HK-2 (cell line): ENCODE measurements around the gene DDX5.

ENCODE experiments used
- DNase-seq: peaks from one replicate; pipeline ENCODE4 v3.0.0-alpha.2; 2018; ENCODE audit not compliant: unreplicated experiment

The DDX5 gene

DNA sequence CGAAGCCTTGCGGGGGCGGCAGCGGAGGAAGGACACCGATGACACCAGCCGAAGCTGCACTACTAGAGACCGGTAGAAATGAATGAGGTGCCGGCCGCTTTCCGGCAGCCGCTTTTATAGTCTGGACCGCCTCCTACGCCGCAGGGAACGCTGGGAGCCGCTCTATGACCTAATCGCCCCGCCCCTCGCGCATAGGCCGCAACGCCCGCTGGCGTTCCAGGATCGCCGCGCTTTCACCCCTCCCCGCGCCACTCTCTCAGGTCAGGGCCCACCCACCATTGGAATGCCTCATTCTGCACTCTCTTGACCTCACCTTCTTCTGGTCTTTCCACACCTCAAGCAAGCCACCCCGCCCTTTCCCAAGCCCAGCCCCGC is at the start of gene DDX5:
DDX5 (minus strand) TSS at position 89 of the 375 bp plus-strand sequence. CDS start 170 bp downstream, outside the sequence.
- DNase-seq = peak; percentile 99

DNA sequence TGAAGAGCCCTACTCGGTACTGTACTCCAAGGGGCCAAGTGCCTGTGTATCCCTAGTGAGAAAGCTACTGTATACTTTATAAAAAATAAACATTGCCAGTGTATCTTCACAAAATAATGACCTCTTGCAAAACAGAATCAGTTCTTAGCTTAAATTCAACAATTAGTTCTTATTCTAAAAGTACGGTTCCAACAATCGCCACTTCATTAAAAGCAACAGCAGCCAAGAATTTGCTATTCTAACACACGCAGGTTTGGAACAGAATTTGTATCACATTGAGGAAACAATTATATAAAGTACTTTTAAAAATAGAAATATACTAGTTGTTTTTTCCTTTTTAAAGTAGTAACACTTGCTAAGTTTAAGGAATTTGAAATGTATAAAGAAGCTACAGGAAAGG is 49.2 kb upstream of the DDX5 start:
- DNase-seq = no peak

DNA sequence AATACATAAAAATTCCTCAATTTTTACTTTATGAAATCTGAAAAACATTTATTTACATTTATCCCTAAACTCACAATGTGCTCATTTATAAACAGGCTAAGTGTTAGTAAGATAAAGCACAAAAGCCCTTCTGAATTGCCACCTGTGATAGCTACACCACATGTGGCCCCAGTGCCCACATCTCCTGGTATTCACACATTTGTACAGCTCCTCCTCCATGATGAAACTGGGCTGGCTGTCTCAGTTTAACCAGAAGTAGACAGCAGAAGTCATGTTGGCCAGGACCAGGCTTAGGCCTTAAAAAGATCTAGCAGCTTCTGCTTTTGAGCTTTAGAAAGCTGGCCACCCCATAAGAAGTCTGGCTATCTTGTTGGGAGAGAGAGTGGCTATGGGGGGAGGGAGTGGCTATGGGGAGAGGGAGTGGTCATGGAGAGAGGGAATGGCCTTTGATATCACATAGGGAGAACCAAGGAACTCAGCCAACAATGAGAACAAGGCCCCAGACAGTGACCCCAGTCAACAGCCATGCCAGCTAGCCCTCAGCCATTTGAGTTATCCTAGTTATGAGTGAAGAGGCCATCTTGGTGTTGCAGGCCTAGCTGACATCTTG is 48.0 kb upstream of the DDX5 start:
- DNase-seq = no peak

DNA sequence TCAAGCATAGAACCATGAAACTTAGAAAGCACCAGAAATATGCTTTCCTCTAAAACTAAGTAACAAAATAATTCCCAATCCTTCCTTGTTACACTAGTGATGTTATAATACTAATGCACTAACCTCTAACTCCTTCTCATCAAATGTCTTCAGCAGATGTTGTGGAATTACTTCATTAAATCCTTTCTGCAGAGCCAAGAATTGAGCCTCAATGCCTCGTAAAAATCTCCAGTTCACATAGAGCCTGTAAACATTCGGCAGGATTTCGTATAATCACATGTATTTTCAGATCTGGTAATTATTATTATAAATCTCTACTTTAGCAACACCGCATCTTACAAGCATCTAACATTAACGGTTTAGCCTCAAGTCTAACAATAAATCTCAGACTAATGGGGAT is 45.4 kb upstream of the DDX5 start:
- DNase-seq = no peak

- DNase-seq = no peak
Measured at GRCh38 chr17:64547319-64547718, 41.2 kb upstream of the DDX5 start.

GRCh38 chr17:64546716-64547115 is 40.6 kb upstream of the DDX5 start:
- no peak for DNase-seq

DNA sequence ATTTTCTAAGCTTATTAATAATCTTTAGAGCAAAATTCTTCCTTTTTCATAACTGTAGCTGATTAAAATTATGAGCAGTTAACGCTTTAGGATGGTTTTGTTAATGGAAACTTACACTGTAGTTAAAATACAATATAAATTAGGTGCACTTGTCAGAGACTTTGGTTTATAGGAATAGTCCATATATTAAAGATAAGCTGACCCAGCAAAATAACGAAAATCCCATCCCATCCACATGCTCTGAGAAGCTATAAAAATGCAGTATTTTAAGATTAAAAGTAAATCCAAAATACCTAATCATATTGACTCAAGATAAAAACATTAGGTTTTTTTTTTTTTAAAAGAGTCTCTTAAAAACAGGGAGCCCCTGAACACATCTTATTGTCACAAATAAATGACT is 38.7 kb upstream of the DDX5 start:
- DNase-seq = no peak

DNA sequence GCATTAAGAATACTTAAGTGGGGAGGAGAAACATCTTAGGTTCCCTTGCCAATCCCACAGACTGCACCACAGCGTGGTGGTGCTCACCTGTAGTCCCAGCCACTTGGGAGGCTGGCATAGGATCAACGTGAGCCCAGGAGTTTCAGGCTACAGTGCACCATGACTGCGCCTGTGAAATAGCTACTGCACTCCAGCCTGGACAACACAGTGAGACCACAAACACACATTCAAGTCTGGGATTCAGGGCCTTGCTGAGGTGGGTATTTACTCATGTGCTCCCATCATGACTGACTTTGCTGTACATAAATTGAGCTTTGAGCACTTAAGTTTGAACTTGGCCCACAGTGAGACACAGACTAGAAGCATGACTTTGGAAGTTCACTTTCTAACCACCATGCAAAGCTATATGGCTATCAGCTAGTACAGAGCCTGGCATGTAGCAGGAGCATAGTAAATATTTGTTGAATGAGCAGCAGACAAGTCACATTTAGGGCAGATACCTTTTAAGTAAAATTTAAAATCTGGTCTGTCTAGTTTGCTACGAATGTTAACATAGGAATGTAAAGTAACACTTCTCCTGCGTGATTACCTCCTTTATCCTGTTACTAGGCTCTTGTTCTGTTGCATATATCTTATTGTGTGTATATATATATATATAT is 34.2 kb upstream of the DDX5 start:
- no peak for DNase-seq

GRCh38 chr17:64538508-64539130 is 32.5 kb upstream of the DDX5 start:
- no peak for DNase-seq

DNA sequence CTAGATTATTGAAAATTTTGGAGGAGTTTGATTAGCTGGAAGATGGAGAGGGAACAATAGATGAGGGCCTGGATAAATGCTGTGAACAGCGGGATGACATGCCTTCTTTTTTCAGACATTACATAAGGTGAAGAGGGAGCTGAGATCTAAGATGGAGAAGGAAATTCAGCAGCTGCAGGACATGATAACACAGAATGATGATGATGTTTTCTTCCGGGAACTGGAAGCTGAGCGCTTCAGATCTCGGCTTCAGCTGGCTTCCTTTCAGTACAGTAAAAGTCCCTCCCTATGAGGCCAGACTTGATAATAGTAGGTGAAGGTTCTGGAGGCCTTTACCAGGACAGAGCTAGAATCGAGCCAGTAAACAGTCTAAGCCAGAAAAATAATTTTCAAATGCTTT is 31.4 kb upstream of the DDX5 start:
- no peak for DNase-seq

- DNase-seq = no peak
Measured at GRCh38 chr17:64536913-64537312, 30.8 kb upstream of the DDX5 start.

- DNase-seq = no peak
Measured at GRCh38 chr17:64535357-64535756, 29.3 kb upstream of the DDX5 start.

DNA sequence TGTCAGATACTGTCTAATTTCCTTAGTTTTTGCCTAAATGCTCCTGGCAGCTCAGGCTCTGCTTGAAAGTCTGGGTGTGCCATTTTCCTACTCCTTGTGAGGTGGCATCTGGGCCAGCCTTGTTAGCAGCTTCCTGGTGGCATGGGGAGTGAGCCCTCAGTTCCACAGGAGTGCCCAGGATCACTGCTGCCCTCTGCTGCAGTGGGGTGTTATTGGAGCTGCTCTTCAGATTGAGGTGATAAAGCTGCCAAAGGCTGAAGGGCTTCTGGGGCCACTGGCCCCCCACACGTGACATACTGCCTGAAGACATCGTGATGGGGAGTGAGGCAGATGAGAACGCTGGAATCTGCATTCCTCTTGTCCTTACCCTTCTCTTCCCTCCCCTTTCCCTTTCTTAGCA is 28.1 kb upstream of the DDX5 start:
- DNase-seq = no peak

DNA sequence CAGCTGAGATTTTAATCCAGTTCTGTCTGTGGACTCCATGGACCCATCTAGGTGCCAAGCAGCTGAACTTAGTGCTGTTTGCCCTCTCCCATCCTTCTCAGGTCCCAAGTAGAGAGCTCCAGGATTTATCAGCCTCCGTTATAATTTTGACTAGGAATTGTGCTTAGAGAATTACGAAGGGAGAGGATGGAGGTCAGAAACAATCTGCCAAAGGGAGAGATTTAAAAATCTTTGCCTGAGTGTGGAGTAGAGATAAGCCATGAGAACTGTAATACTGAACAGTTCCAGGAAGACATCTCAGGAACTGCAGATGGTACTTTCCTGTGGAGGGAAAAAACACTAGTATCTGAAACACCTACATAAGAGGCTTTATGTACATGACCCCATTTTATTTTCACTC is 27.7 kb upstream of the DDX5 start:
- DNase-seq = no peak

DNA sequence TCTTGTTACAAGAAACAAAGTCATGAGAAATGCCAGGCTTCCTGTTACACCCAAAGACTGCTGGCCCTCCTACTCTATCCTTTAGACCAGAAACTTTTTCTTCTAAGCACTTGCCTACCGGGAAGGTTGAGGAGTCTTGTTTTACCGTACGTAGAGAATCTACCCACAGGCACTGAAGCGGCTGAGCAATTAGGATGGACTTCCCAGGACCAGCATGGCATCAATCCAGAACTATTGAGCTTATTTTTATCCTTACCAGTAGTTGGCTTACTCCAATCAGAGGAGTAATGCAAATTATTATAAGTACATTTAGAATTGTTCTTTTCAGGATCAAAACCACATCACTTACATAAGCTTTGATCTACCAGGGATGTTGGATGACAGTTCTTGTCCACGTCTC is 26.3 kb upstream of the DDX5 start:
- no peak for DNase-seq

DNA sequence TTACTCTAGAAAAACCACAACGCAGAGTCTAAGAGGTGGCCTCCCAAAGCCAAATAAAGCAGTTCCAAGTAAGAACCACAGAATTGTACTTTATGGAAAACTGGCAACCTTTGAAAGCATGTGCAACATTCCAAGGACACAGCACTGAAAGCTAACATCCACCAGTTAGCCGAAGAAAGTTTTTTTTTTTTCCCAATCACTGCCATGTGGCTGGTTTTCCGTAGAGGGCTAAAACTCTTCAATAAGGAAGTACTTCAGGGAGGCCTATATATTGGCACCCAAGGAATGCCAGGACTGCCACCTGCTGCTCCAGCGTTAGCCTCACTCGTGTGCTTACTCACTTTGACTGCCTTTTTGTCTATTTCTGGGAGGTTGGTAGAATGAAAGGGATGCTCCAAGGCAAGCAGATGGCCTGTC is 25.9 kb upstream of the DDX5 start:
- no peak for DNase-seq

GRCh38 chr17:64529221-64529620 is 23.1 kb upstream of the DDX5 start:
- DNase-seq = no peak

GRCh38 chr17:64527914-64528313 is 21.8 kb upstream of the DDX5 start:
- no peak for DNase-seq

DNA sequence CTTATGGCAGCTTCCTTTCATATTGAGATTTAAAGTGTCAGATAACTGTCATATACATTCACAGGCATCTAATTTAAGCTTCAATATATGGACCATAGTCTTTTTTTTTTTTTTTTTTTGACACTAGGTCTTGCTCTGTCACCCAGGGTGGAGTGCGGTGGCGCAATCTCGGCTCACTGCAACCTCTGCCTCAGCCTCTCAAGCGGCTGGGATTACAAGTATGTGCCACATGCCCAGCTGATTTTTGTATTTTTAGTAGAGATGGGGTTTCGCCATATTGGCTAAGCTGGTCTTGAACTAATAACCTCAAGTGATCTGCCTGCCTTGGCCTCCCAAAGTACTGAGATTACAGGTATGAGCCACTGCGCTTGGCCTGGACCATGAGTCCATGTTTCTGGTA is 14.3 kb upstream of the DDX5 start:
- DNase-seq = no peak

GRCh38 chr17:64519601-64520000 is 13.5 kb upstream of the DDX5 start:
- DNase-seq = no peak

DNA sequence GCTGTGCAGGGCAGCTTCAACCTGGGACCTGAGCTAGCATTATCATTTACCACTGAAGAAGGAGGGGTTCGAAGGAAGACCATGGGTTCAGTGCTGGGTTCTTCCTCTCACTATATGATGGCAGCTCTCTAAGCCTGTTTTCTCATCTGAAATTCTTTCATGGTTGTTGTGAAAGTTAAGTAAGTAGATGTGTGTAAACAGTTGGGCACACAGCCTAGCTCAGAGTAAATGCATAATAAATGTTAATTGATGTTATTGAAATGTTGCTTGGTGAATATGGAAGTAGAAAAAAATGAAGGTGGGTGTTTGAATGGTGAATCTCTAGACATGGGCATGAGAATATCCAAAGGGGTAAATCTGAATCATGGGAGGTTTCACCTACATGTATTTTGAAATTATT is 9.7 kb upstream of the DDX5 start:
- DNase-seq = no peak

DNA sequence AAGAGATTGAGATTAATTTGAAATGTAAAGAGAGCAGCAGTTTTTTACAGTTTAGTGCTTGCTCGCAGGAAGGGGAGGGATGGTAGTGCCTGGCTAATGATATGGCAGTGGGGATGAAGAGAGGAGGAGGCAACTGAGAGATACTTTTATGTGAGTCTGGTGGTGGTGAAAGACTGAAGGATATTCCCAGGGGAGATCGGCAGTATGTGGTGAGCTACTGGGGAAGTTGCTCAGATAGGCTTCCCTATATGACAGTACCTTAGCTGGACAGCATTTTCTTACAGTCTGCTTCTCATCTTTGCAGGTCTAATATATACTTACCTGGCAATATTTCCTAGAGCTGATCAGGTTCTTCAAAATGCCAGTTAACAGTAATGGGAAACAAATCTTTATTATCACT is 9.3 kb upstream of the DDX5 start:
- no peak for DNase-seq

DNA sequence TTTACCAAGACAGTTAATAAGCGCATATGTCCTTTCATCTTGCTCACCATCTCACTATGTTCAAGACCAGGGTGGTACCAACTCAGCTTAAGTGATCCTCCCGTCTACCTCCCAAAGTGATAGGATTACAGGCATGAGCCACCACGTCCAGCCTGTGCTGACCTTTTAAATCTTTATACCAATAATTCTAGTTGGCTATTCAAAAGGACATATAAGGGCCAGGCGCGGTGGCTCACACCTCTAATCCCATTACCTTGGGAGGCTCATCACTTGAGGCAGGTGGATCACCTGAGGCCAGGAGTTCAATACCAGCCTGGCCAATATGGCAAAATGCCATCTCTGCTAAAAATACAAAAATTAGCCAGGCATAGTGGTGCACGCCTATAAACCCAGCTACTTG is 3.1 kb upstream of the DDX5 start:
- DNase-seq = no peak

GRCh38 chr17:64508683-64509082 is 2.6 kb upstream of the DDX5 start:
- no peak for DNase-seq
